ENCODE data around the gene NUFIP1.

Gene NUFIP1

GRCh38 chr13:44974056-44974793 is 15.0 kb downstream of the NUFIP1 start:
- Histone ChIP-seq H3K56ac (ENCODE audit: low read length) (no peak overlapping the region), H2BK5ac (ENCODE audit: low read length) (no peak overlapping the region), H3K9ac (ENCODE audit: low read length) (no peak overlapping the region), H2BK15ac (replicated peaks; ENCODE audit: low read depth) (no peak overlapping the region), H2AK5ac (ENCODE audit: low read length) (no peak overlapping the region), H3K4me2 (ENCODE audit: low read length) (no peak overlapping the region), H3K79me1 (ENCODE audit: low read length) (peaks cover 2% of the 10 kb centered on the region), H3K4ac (ENCODE audit: low read depth, low read length) (no peak overlapping the region), H3K79me2 (ENCODE audit: control insufficient read depth, insufficient read depth, low read length) (no peaks in the 10 kb centered on the region), H3K4me1 (ENCODE audit: control insufficient read depth, low read depth, low read length) (no peaks in the 10 kb centered on the region), H3K27me3 (ENCODE audit: insufficient read depth, low read length, poor library complexity) (no peaks in the 10 kb centered on the region), H2BK120ac (ENCODE audit: low read depth, low read length) (no peak overlapping the region), H3K4me3 (ENCODE audit: low read length) (no peak overlapping the region), H3K23ac (ENCODE audit: low read length) (no peak overlapping the region), H3K27ac (ENCODE audit: low read depth, low read length) (no peak overlapping the region), H4K8ac (ENCODE audit: low read depth, low read length) (no peak overlapping the region), H4K5ac (ENCODE audit: low read length) (no peak overlapping the region), H3K18ac (ENCODE audit: low read length) (no peak overlapping the region), H3K36me3 (ENCODE audit: control insufficient read depth, insufficient read depth, low read length) (peaks cover 2% of the 10 kb centered on the region)
- no CpG with 5 or more reads among the region's 9 CpGs for WGBS (ENCODE audit: extremely low coverage, insufficient coverage, low lambda C conversion rate)
- DNase-seq = no peak

GRCh38 chr13:44972956-44973581 is 16.2 kb downstream of the NUFIP1 start:
- H4K8ac ChIP-seq (ENCODE audit: low read depth, low read length) = no peak overlapping the region
- H3K56ac ChIP-seq (ENCODE audit: low read length) = no peak overlapping the region
- H3K36me3 ChIP-seq (ENCODE audit: control insufficient read depth, insufficient read depth, low read length) = peaks cover under 1% of the 10 kb centered on the region
- H2BK5ac ChIP-seq (ENCODE audit: low read length) = no peak overlapping the region
- no peak overlapping the region for H3K4me3 ChIP-seq (ENCODE audit: low read length)
- H2BK15ac ChIP-seq (replicated peaks; ENCODE audit: low read depth) = no peak overlapping the region
- no peak overlapping the region for H3K27ac ChIP-seq (ENCODE audit: low read depth, low read length)
- WGBS (ENCODE audit: extremely low coverage, insufficient coverage, low lambda C conversion rate) = no CpG with 5 or more reads among the region's 3 CpGs
- H3K27me3 ChIP-seq (ENCODE audit: insufficient read depth, low read length, poor library complexity) = no peaks in the 10 kb centered on the region
- H2BK120ac ChIP-seq (ENCODE audit: low read depth, low read length) = no peak overlapping the region
- peak; percentile 25 for DNase-seq
- no peak overlapping the region for H4K5ac ChIP-seq (ENCODE audit: low read length)
- H3K4me2 ChIP-seq (ENCODE audit: low read length) = no peak overlapping the region
- no peaks in the 10 kb centered on the region for H3K79me2 ChIP-seq (ENCODE audit: control insufficient read depth, insufficient read depth, low read length)
- no peak overlapping the region for H3K9ac ChIP-seq (ENCODE audit: low read length)
- no peak overlapping the region for H3K23ac ChIP-seq (ENCODE audit: low read length)
- H2AK5ac ChIP-seq (ENCODE audit: low read length) = no peak overlapping the region
- H3K4me1 ChIP-seq (ENCODE audit: control insufficient read depth, low read depth, low read length) = no peaks in the 10 kb centered on the region
- H3K18ac ChIP-seq (ENCODE audit: low read length) = no peak overlapping the region
- no peak overlapping the region for H3K4ac ChIP-seq (ENCODE audit: low read depth, low read length)
- peaks cover 2% of the 10 kb centered on the region for H3K79me1 ChIP-seq (ENCODE audit: low read length)

GRCh38 chr13:44971656-44972595 is 17.3 kb downstream of the NUFIP1 start:
- 100% methylated on average over 1 of the region's 7 CpGs for WGBS (ENCODE audit: extremely low coverage, insufficient coverage, low lambda C conversion rate)
- no peaks in the 10 kb centered on the region for H3K36me3 ChIP-seq (ENCODE audit: control insufficient read depth, insufficient read depth, low read length)

GRCh38 chr13:44969551-44970484 is 19.5 kb downstream of the NUFIP1 start:
- Histone ChIP-seq H3K79me1 (ENCODE audit: low read length) (peaks cover 2% of the 10 kb centered on the region), H2BK120ac (ENCODE audit: low read depth, low read length) (no peak overlapping the region), H3K4me1 (ENCODE audit: control insufficient read depth, low read depth, low read length) (no peaks in the 10 kb centered on the region), H3K4ac (ENCODE audit: low read depth, low read length) (no peak overlapping the region), H3K36me3 (ENCODE audit: control insufficient read depth, insufficient read depth, low read length) (peaks cover 3% of the 10 kb centered on the region), H3K4me3 (ENCODE audit: low read length) (no peak overlapping the region), H3K23ac (ENCODE audit: low read length) (no peak overlapping the region), H2BK5ac (ENCODE audit: low read length) (no peak overlapping the region), H3K9ac (ENCODE audit: low read length) (no peak overlapping the region), H3K27ac (ENCODE audit: low read depth, low read length) (no peak overlapping the region), H2AK5ac (ENCODE audit: low read length) (no peak overlapping the region), H4K5ac (ENCODE audit: low read length) (no peak overlapping the region), H3K18ac (ENCODE audit: low read length) (no peak overlapping the region), H3K4me2 (ENCODE audit: low read length) (no peak overlapping the region), H3K79me2 (ENCODE audit: control insufficient read depth, insufficient read depth, low read length) (no peaks in the 10 kb centered on the region), H3K27me3 (ENCODE audit: insufficient read depth, low read length, poor library complexity) (no peaks in the 10 kb centered on the region), H2BK15ac (replicated peaks; ENCODE audit: low read depth) (no peak overlapping the region), H3K56ac (ENCODE audit: low read length) (no peak overlapping the region), H4K8ac (ENCODE audit: low read depth, low read length) (no peak overlapping the region)
- WGBS (ENCODE audit: extremely low coverage, insufficient coverage, low lambda C conversion rate) = no CpG with 5 or more reads among the region's 4 CpGs
- DNase-seq = peak; percentile 61

More at GRCh38 chr13:44971656-44972595, 17.3 kb downstream of the NUFIP1 start:
- Histone ChIP-seq H2BK120ac (ENCODE audit: low read depth, low read length) (no peak overlapping the region), H3K4me3 (ENCODE audit: low read length) (no peak overlapping the region), H4K5ac (ENCODE audit: low read length) (no peak overlapping the region), H3K4ac (ENCODE audit: low read depth, low read length) (no peak overlapping the region), H3K79me1 (ENCODE audit: low read length) (peaks cover 2% of the 10 kb centered on the region), H3K18ac (ENCODE audit: low read length) (no peak overlapping the region), H2BK15ac (replicated peaks; ENCODE audit: low read depth) (no peak overlapping the region), H3K4me2 (ENCODE audit: low read length) (no peak overlapping the region), H3K9ac (ENCODE audit: low read length) (no peak overlapping the region), H3K23ac (ENCODE audit: low read length) (no peak overlapping the region), H3K27ac (ENCODE audit: low read depth, low read length) (no peak overlapping the region), H3K27me3 (ENCODE audit: insufficient read depth, low read length, poor library complexity) (no peaks in the 10 kb centered on the region), H3K79me2 (ENCODE audit: control insufficient read depth, insufficient read depth, low read length) (no peaks in the 10 kb centered on the region), H3K4me1 (ENCODE audit: control insufficient read depth, low read depth, low read length) (no peaks in the 10 kb centered on the region), H2AK5ac (ENCODE audit: low read length) (no peak overlapping the region), H3K56ac (ENCODE audit: low read length) (no peak overlapping the region), H4K8ac (ENCODE audit: low read depth, low read length) (no peak overlapping the region), H2BK5ac (ENCODE audit: low read length) (no peak overlapping the region)
- no peak for DNase-seq

- no peak overlapping the region for H3K4ac ChIP-seq (ENCODE audit: low read depth, low read length)
- H3K4me3 ChIP-seq (ENCODE audit: low read length) = no peak overlapping the region
- H2BK15ac ChIP-seq (replicated peaks; ENCODE audit: low read depth) = no peak overlapping the region
- H3K79me2 ChIP-seq (ENCODE audit: control insufficient read depth, insufficient read depth, low read length) = no peaks in the 10 kb centered on the region
- H3K56ac ChIP-seq (ENCODE audit: low read length) = no peak overlapping the region
- H3K9ac ChIP-seq (ENCODE audit: low read length) = no peak overlapping the region
- H4K8ac ChIP-seq (ENCODE audit: low read depth, low read length) = no peak overlapping the region
- no peak overlapping the region for H2BK5ac ChIP-seq (ENCODE audit: low read length)
- WGBS (ENCODE audit: extremely low coverage, insufficient coverage, low lambda C conversion rate) = no CpG with 5 or more reads among the region's 3 CpGs
- H3K4me1 ChIP-seq (ENCODE audit: control insufficient read depth, low read depth, low read length) = no peaks in the 10 kb centered on the region
- no peak overlapping the region for H3K4me2 ChIP-seq (ENCODE audit: low read length)
- H3K18ac ChIP-seq (ENCODE audit: low read length) = no peak overlapping the region
- no peak overlapping the region for H3K27ac ChIP-seq (ENCODE audit: low read depth, low read length)
- H2BK120ac ChIP-seq (ENCODE audit: low read depth, low read length) = no peak overlapping the region
- H3K23ac ChIP-seq (ENCODE audit: low read length) = no peak overlapping the region
- no peaks in the 10 kb centered on the region for H3K27me3 ChIP-seq (ENCODE audit: insufficient read depth, low read length, poor library complexity)
- H3K36me3 ChIP-seq (ENCODE audit: control insufficient read depth, insufficient read depth, low read length) = peaks cover 3% of the 10 kb centered on the region
- no peak overlapping the region for H4K5ac ChIP-seq (ENCODE audit: low read length)
- H3K79me1 ChIP-seq (ENCODE audit: low read length) = peaks cover 2% of the 10 kb centered on the region
- no peak for DNase-seq
- H2AK5ac ChIP-seq (ENCODE audit: low read length) = no peak overlapping the region
Observed at GRCh38 chr13:44968434-44968815, 20.8 kb downstream of the NUFIP1 start.

Measured in mesendoderm (in vitro differentiated cells).